HG02943 (cell line): ENCODE results near the gene RAB3GAP1.

Source experiments
- ATAC-seq: cut with Tn5 transposase; IDR thresholded peaks from one replicate; pipeline ENCODE4 v1.9.1; 2021; ENCODE audit warnings: mild to moderate bottlenecking, low read depth, moderate library complexity; ENCODE audit not compliant: unreplicated experiment

Gene RAB3GAP1

DNA sequence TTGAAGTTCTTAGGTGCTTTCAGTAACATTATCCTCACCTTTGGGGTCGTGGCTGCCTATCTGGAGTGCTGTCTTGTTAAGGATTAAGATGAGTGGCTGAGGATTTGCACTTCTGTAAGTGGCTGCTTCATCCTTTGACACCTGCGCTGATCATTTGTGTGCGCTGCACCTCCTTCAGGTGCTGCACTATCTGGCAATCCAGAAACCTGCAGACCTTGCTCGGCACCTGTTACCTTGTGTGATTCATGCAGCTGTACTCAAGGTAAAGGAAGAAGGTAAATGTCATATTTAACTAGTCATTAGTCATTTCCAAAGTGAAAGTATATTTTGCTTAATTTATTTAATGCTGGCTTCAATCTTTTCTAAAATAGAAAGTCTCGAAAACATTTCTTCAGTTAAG is 110.3 kb downstream of the RAB3GAP1 start:
- ATAC-seq, result no peak

DNA sequence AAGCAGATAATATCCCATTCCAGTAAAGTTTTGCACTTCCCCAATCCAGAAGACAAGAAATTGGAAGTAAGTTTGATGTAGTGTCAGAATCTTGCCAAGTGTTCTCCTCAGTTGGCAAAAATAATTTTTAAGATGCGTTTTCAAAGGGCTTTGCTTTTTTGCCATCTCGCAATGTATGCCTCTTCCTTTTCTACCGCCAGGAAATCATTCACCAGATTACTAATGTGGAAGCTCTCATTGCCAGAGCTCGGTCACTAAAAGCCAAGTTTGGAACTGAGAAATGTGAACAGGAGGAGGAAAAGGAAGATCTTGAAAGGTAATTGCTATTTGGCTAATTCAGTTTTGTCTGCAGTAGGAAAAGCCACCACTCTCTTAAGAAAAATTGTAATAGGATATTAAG is 110.7 kb downstream of the RAB3GAP1 start:
- ATAC-seq, result no peak

DNA sequence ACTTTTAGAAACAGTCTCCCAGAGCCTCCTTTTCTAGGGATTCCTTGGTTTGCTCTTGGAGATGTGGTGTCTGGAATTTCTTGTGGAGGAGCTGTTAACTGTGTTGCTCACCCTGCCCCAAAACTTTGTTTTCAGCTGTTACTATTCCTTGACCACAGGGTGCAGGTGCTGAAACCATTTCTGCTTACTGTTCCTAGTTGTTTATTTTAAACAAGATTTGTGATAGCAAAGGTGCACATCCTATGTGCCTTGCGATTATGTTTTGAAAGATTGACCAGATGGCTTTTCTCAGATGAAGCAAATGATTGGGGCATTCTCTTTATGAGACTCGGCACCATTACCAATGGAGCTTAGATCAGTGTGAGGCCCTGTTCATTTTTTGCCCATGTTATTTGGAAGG is 111.2 kb downstream of the RAB3GAP1 start:
- ATAC-seq, result no peak

DNA sequence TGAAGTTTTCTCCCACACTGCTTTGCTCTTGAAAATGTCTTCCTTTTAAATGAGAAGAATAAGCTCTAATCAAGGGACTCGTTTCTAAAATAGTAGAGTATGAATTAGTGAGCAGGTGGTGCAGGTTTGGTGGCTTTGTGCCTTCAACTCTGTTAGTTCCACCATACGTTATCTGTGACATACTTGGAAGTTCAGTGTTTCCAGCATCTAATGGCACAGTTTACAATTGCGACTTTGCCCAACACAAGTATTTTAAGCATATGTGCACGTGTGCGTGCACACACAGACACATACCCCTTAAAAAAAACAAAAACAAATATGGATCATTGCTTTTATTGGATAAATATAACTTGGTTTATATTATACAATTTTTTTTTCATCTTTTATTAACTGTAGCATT is 111.8 kb downstream of the RAB3GAP1 start:
- ATAC-seq, result no peak

DNA sequence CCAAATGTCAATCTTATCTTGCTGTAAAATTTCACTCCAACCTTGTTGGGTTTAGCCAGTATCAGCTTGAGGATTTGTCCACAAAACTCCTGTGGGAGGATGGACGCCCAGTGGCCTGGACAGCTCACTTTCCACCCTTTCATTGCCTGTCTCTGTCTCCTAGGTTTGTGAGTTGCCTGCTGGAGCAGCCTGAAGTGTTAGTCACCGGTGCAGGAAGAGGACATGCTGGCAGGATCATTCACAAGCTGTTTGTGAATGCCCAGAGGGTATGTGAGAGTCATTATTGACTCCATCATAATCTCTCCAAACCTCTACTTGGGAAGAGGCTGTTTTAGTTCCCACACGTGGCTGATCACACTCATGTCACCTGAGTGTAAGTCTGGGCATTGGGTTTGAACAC is 112.3 kb downstream of the RAB3GAP1 start:
- no peak for ATAC-seq

DNA sequence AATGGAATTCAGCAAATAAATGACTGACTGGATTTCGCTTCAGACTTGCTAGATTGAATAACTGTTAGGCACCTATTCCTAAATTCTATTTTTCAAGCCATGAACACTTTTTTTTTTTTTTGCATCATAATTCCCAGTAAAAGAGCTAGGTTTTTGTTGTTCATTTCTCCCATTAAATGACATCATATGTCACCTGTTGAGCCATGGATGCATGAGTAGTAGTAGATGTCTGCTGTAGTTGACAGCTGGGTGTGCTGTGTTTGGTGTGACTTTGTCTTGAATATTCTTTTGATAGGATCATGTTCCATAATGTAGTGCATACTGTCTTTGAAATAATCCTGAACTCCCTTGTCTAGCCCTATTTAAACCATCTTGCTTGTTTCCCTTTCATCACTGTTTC is 115.2 kb downstream of the RAB3GAP1 start:
- no peak for ATAC-seq

DNA sequence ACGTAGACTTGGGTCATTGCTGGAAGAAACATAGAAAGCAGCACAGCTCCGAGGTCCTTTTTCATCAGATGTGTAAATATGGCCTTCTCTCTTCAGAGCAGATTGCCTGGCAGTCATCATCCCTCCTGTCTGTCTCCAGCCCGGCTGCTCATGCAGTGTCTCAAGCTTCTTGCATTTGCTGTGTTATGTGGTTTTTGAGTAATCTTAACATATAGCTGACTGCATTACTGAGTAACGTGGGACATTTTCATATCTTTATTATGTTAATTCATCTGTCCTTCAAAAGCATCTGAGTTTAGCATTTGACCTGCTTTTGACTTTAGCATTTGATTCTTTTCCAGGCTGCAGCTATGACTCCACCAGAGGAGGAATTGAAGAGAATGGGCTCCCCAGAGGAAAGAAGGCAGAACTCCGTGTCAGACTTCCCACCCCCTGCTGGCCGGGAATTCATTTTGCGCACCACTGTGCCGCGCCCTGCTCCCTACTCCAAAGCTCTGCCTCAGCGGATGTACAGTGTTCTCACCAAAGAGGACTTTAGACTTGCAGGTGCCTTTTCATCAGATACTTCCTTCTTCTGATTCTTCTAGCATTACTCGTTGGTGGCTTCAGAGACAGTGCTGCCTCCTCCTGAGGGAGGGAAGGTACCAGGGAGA is 116.2 kb downstream of the RAB3GAP1 start:
- no peak for ATAC-seq

DNA sequence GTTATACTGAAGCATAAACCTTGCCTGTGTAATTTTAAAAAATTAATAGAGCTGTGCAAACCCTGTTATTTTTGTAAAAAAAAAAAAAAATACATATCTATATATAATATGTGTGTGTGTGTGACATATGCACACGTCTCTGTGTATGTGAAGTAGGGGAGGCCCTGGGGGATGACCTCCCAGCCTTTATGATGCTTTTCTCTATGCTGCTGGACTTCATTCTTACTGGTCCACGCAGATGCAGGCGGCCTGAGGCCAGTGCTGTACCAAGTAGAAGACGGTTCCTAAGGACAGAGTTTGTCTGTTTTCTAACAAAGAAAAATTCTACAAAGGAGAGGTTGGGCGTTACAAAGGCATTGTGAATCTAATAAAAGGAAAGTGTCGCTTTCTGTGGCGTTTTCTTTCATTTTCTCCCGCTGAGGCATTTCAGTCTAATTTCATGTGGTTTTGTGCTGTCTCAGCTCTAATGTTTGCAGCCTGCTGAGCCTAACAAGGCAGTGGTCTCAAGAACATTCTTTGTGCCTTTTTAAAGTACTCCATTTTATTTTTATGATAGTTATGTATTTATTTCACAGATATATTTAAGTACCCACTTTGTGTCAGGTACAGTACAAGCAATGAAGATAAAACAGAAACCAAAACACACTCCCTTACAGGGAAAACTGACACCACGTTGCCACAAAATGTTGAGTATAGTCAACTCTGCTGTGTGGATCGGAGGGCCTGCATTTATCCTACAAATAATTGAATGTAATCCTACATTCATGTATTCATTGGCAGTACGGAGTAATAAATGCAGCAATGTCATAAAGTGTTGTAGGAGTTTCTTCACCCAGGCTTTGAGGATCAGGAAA is 118.0 kb downstream of the RAB3GAP1 start:
- ATAC-seq, result no peak

DNA sequence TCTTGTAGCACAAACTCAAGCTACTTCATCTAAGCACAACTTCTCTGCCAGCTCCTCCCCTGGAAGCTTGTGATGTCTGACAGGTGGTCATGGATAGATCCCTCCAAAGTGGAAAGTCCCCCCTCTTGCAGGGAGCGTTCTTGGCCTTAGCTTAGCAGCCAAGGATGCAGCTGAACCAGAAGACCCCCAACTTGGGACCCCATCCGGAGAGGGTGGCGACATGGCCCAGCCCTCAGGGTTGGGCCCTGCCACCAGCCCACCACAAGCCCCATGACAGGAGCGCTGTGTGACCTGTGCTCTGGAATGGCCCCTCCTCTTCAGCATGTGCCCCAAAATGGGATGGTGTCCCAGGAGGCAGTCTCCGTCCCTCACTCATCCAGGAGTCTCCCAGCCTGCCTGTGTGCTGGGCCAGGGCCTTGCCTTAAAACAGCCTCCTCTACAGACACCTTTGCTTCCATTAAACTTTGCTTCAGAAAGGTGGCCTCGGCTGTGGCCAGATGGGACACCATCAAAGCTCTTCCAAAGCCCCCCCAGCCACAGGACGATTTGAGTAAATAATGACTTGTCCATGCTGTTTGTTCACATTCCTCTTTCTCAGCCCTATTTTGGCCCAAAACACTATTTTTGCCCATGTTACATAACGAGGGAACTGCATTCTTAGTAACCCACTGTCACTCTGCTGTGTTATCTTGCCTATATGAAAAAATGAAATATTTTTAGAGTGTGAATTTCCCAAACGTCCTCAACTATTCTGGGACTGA is 122.1 kb downstream of the RAB3GAP1 start:
- ATAC-seq, result no peak

DNA sequence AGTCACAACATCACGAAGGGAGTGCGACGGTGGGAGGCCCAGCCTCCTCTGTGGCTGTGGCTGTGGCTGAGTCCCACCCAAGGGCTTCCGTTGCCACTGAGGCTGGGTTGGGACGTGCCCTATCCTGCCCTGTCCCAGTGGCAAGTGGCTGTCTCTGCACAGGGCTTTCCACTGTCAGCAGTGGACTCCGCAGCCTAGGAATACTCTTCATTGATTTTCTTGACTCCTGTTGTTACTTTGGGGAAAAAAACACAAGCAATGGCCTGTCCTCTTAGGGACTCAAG is 122.7 kb downstream of the RAB3GAP1 start:
- no peak for ATAC-seq

DNA sequence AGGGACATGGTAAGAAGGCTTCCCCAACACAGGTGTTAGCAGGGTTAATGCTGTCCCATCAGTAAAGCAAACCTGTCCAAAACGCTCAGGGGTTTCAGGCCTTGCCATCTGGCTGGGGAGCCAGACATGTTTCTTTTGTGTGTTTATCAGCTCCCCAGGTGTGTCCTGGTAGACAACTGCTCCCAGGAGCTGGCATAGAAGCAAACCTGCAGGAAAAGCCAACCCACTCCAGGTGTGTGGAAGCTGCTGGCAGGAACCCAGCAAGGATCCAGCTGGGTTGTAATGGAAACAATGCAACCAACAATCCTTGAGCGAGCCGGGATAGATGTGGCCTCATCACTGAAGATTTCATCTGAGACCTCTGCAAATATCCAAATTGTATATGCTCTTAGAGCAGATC is 123.1 kb downstream of the RAB3GAP1 start:
- ATAC-seq, result no peak

DNA sequence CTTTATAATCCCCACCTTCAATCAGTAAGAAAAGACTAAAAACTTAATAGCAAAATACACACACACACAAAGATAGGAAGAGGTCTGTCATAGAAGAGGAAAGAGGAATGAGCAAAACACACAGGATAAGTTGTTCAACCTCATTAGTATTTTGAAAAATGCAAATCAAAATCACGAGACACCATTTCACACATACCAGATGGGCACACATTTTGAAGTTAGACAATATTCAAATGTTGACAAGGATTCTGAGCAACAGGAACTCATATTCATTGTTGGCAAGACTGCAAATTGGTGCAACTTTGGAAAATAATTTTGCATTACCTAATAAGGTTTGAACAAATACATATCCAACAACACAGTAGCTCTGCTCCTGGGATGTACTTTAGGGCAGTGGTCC is 127.6 kb downstream of the RAB3GAP1 start:
- ATAC-seq, result no peak

DNA sequence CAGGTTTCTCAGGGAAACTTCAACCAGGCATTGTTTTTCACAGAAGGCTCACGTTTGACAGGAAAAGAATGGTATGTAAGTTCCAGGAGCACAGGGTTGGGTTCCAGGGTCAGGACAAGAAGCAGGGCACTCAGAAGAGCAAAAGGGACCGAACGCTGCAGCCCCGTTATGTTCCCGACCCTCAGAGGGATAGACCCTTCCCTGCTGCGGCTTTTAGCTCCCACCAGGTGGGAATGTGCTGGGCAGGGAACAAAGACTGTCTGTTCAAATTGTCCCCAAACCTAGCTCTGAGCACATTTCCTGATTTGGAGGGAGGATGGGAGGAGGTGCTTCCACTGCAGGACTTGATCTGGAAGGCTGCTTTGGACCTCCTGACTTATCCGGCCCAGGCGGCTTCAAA is 130.1 kb downstream of the RAB3GAP1 start:
- ATAC-seq, result no peak

DNA sequence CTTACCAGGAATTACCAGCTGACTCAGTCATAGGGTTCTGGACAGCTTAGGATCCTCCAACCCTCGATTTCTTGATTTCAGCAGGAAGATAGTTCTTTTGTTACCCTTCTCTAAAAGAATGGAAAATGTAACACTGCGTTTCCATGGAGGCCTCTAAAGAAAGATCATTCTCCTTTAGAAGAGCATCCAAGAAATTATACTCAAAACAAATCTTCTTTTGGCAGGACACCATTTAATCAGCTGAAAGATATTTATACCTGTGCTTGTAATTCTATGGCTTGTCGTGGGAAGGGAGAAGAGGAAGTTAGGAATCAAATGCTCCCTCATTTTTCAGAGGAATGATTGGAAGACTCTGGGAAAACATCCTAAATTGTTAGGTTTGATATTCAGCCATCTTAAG is 130.5 kb downstream of the RAB3GAP1 start:
- no peak for ATAC-seq

DNA sequence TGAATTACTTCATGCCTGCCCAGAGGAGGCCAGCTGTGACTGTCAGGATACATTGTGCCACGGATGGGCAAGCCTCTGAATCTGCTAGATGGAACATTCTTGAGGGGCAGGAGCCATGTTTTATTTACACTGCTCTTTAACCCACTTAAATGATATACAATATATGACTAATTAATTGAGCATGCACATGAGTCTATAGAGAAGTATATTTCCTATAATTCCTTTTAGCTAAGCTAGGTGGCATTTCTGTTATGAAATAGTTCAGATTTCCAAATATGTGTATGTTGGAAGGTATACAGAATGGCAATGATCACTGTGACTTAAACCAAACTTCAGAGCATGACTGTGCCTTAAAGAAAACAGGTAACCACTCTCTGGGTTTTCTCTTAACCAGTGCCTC is 131.7 kb downstream of the RAB3GAP1 start:
- no peak for ATAC-seq

DNA sequence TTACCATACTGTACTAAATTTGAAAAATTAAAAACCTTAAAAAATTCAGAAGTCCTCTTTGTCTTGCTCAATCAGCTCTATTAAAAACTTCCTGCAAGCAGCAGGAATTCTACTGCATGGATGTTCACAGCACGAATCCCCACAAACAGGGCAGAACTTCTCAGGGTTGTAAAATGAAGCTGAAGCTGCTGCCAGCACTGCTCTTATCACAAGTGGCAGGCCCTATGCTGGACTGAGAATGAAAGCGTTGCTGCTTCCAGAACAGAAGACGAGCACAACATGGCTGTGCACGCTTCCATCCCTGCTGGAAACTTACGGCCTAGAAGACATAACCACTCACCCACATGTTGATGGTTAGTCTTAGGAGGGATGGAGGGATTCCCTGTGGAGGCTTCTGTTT is 134.0 kb downstream of the RAB3GAP1 start:
- ATAC-seq, result no peak

DNA sequence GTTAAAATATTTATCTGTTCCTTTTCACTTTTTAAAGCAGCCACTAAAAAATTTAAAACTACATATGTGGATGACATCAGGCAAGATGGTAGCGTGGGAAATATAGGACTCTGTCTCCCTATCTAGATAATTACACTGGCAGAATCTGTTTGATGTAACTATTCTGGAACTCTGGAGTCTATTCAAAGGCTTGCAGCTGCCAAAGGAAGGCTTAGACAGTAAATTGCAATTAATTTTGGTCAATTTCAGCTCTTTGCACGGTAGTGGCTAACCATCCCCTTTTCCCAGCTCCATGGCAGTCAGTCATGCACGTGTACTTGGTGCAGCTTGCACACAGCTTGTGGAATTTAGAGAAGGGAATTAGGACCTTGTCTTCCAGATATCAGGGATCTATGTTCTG is 135.2 kb downstream of the RAB3GAP1 start:
- ATAC-seq, result no peak

DNA sequence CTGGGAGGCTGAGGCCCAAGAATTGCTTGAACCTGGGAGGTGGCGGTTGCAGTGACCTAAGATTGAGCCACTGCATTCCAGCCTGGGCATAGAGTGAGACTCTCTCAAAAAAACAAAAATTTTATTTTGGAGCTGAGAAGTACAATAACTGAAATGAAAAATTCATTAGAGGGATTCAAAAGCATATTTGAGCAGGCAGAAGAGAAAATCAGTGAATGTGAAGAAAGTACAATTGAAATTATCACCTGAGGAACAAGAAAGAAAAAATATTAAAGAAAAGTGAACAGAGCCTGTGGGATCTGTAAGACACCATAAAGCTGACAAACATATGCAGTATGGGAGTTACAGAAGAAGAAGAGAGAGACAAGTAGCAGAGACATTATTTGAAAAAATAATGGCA is 137.1 kb downstream of the RAB3GAP1 start:
- no peak for ATAC-seq

DNA sequence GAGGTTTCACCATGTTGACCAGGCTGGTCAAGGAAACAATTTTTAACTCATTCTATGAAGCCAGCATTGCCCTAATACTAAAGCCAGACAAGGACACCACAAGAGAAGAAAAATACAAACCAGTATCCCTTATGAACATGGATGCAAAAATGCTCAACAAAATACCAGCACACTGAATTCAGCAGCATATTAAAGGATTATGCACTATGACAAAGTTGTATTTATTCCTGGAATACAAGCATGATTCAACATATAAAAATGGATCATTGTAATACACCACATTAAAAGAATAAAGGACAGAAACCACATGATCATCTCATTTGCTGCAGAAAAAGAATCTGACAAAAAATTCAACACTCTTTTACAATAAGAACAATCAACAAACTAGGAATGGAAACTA is 138.7 kb downstream of the RAB3GAP1 start:
- ATAC-seq, result no peak

DNA sequence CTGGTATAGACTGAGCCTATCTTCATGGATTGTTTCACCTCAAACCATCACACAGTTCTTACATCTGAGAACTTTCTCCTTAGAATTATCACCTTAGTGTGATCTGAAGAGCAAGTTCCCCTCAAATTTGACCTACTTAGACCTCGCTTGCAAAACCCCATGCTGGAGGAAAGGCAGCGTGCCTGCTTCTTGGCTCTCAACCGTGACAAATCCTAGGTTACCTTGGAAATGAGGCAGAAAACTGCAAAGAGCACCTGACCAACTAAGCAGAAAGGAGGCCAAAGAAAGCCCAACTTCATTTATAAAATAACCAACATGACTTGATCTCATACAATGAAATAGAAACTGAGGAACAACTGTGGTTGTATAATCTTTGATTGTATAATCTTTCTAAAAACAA is 146.4 kb downstream of the RAB3GAP1 start:
- no peak for ATAC-seq

DNA sequence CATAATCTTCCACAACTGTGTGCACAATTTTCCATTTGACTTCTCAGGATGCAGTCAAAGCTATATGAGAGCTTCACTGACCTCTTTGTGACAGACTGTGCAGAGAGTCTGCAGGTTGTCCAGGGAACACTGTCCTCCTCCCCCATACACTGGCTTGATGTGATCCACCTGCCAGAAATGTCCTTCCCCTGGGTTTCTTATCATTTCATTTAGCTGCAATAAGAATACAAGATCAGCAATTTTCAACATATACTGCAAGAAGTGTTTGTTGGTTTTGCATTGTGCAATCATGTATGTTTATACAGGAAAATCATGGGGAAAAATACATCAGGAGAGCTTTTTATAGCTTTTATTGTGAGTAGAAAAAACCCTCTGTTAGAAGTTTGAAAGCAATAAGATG is 150.7 kb downstream of the RAB3GAP1 start:
- ATAC-seq, result no peak

DNA sequence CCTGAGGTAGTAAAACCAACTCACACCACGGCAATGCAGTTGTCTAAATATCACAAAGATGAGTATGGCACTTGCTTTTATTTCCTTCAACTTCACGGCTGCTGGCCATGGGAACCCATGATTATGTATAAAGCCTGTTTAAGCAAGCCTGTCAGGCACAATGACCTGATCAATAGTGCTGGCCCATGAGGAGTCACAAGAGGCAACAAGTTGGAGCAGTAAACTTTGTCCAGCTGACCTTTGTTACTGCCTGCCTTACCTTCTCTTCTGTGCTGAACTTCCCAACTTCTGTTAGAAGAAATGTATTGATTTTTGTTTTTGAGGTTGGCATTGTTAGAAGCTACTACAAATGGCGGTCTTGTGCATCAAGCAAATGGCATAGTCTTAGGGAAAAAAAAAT is 151.9 kb downstream of the RAB3GAP1 start:
- no peak for ATAC-seq
